Daoy (cell line): ENCODE data around the gene FAM114A1. TPM values are rescaled to one million over a fixed set of nuclear protein-coding genes. Genes with fewer than 3 reads are reported as not detected.

Source experiments
- DNase-seq: peaks from one replicate; pipeline ENCODE4 v3.0.0-alpha.2; 2015; ENCODE audit warnings: low read depth
- total RNA-seq: library from RNA; depleted of rRNA; stranded (reverse); fragments of >200 nt; shearing (Covaris generic); gene quantifications from 2 replicates; pipeline ENCODE4 v1.2.3, GENCODE V29; 2014

FAM114A1 gene
- total RNA-seq, 1 experiment from 2014 or later: 37.1 TPM

DNA sequence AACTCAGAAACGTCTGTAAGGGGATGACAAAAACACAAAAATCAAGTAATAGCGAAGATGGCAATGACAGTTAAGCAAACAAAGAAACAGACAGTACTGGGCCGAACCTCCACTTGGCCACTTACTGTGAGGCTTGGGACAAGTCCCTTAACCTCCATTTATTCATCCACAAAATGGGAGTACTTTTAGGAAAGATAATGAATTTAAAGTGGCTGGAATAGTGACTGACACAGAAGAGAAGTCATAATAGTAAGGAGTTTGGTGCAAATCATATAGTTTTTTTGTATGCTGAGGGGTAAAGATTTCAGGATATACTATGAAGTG lies 9.5 kb upstream of the FAM114A1 start:
- DNase-seq: no peak

DNA sequence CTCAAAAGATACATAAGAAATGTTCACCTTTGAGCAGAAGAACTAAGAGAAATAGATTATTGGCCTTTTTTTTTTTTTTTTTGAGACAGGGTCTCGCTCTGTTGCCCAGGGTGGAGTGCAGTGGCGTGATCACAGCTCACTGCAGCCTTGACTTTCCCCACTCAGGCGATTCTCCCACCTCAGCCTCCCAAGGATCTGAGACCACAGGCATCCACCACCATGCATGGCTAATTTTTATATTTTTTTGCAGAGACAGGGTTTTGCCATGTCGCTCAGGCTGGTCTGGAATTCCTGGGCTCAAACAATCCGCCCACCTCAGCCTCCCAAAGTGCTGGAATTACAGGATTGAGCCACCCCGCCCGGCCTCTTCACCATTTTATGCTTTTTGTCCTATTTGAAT lies 8.1 kb upstream of the FAM114A1 start:
- no peak for DNase-seq

DNA sequence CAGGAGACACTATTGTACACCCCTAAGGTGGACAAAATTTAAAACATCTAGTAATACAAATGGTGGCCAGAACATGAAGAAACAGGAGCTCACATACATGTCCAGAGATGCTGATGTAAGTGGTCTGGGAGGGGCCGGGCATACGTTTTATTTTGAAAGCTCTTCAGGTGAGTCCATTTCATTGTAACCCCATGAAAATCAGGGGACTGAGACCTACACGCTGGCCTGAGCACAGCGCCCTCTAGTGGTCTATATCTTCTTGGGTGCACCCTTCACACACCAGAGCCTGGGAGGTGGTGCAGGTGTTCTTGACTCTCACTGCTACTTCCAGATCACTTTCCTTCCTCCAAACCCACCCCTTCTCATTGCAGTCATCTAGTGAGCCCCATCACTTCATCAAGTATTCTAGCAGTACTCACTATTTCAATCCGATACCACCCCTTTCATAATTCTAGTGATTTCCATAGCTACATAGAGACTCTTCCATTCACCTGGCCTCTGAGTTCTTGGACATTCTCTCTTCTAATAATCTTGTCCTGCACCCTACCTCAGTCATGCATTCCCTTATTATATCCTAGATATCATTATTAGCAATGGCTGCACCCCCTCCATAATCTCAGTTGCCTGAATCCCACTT lies 6.7 kb upstream of the FAM114A1 start:
- DNase-seq: peak; percentile 54

DNA sequence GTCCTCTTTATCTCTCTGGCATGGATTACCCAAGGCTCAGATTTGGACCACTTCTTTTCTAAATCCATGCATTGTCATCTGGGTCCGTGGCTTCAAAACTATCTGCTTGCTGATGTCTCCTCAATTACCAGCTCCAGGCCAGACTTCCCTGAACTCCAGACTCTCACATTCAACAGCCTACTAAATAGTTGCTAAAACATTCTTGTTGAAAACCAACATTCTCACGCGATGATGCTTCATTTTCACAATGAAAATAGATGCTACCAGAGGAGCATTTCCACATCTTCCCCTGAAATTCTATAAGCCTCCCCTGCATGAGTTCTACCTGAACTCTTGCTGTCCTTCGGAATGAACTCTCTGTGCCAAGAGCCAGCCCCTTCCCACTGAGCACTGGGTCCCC lies 5.8 kb upstream of the FAM114A1 start:
- no peak for DNase-seq

DNA sequence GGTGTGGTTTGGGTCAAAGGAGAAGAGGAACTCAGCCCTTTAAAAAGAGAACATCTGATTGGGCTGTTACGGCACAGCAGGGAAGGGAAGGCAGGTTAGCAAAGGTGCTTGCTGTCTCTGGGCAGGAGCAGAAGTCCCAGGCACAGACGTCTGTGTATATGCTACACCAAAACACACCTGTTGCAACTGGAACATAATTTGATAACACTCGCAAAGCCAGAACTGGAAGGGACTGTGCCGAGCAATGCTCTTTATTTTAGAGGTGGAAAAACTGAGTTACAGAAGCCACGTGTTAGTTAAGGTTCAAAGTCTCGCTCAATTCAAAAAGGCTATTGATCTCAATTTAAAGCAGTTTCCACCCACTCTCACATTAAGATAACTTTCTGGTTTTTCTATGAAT lies 2.2 kb upstream of the FAM114A1 start:
- DNase-seq: no peak

DNA sequence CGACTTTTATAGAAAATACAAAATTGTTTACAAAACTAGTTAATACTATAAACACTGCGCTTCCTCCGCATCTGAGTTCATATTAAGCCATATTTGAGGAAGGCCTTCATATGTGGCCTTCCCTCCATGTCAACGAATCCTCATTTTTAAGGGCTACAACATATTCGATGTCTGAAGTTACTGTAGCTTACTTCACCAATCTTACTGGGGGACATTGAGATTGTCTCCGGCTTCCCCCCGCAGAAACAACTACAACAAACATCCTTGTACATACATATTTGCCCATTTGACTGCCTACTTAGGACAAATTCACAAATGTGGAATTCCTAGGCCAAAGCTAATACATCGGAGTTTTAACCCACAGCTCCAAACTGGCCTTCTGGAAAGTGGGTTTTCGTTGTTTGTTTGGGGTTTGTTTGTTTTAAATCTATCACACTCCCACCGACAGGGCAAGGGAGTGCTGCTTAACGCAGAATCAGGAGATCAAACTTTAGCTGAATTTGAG lies 581 bp upstream of the FAM114A1 start:
- DNase-seq: no peak

DNA sequence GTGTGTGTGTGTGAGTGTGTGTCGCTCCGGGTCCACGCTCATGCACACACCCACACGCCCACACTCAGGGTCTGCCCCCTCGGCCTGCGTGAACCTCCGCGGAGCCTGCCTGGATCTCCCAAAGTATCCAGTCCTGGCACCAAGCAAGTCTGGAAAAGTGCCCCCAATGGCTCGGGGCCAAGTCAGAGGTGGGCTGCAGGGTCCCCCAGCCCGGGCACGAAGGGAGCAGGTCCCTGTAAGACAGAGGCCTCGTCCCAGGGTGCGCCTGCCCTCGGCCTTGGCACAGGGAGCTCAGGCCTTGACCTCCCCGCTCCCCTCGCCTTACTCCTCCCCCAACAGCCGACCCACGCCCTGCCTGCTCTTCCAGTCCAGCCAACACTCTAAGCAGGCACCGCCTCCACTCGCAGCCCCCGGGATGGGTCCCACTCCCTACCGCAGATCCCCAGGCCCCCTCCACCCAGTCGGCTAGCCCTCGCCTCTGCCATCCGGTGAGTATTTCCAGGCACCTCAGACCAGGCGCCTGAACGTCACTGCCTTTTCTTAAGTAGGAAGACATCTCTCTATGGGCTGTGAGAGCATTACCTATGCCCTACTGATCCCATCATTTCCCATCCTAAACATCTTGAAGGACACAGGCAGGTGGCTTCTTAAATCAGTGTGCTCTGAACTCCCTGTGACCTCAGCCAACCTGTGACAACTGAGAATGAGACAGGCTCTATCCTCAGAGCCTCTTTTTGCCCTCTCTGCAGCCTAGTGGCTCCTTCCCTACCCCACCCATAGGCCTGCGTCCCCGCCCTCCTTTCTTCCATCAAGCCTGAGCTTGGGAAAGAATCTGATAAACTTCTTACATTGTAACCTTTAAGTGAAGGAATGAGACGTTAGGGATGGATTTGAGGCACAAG lies 704 bp downstream of the FAM114A1 start:
- peak; percentile 27 for DNase-seq

DNA sequence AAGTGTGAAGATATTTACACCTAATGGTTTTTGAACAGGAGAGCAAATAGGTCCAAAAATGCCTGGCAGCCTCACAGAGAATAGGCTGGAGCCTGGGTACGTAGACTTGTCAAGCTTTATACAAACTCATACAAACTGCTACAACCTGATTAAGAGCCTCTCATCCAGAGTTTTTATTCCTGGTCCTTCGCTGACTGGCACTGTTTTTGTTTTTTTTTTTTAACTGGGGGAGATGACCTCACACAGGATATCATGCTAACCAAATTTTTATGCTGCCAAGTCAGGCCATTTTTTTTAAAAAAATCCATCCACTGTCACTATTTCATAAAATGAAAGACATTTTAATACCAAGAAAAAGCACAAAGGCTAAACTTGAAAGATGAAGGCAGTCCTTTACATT lies 1.9 kb downstream of the FAM114A1 start:
- no peak for DNase-seq

DNA sequence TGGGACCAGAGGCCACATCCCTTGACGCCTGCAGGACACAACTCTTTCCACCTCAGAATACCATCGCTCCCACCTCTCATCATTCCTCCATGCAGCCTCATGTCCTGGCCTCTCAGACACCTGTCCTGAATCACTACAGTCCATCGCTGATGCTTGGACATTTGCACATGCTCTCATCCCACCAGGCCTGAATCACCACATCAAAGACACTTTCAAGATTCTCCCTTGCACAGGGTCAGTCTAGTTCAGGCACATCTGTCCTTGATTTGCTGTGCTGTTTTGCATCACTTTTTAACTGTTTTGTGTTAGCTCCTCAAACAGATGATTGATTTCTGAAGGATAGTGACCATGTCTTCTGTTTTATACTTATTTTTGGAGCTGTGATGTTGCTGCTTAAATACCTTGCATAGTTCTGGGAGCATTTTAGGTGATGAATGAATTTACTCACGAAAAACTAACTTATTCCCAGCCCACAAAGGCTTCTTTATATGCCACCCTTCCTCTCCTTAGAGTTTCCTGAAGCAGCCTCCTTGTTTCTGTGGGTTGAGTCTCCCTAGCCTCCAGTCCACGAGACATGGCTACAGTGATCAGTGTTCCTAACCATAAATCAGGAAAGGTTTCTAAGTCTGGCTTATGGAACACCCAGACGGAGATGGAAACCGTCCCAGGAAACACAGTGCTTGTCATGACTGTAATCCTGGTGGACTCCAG lies 2.6 kb downstream of the FAM114A1 start:
- no peak for DNase-seq

DNA sequence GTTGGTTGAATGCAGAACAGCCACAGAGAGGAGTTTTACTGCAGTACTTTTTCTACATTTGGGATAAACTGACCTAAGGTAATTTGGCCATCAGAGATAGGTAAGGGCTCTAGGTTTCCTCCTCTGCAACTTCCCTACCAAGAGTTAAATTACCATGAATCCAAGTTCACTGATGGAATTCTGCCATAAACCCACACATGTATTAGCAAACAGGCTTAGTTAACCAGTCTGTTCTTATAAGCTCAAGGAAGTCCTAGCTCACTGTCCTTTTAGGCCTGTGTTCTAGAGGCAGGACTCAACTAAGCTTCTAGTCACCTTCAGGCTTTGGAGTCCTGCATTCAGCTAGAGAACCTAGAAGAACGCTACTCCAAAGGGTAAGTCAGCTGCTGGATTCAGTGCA lies 4.0 kb downstream of the FAM114A1 start:
- DNase-seq: no peak

DNA sequence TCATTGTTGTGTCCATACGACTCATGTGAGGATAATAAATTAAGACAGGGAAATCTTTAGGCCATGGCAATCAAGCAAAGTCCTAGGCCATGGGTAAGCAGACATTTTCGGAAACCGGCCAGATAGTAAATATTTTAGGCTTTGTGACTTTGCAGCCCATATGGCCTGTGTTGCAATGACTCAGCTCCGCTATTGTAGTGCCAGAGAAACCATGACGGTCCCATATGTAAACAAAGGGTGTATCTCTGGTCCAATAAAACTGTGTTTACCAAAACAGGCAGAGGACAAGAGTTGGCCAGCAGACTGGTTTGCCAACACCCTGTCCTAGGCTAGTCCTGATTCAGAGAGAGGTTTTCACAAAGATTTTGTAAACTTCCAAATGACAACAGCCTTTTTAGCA lies 5.0 kb downstream of the FAM114A1 start:
- no peak for DNase-seq

DNA sequence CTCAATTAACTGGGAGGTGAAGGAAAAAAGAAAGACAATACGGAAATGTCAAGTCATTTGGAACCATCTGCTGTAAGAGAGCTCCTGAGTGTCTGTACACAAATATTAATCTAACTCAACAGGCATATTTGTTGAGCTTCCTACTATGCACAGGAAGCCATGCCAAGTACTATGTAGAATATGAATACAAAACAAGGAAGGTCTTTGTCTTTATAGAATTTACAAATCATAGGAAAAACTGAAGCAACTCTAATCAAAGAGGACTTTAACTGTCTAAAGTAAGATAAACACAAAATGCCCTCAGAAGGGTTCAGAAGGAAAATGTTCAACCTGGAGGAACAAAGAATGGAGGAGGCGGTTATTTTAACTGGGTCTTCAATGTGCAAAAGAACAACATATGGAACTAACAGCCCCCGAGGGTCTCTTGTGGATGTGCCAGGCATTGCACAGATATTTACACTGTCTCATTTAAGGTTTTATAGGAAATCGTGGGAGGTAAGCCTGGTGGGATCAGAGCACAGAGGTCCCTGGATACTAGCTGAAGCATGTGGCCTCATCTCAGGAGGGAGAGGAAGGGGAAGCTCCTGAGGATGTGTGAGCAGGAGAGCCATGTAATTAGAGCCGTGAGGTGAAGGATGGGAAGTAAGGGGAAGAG lies 5.8 kb downstream of the FAM114A1 start:
- DNase-seq: no peak

DNA sequence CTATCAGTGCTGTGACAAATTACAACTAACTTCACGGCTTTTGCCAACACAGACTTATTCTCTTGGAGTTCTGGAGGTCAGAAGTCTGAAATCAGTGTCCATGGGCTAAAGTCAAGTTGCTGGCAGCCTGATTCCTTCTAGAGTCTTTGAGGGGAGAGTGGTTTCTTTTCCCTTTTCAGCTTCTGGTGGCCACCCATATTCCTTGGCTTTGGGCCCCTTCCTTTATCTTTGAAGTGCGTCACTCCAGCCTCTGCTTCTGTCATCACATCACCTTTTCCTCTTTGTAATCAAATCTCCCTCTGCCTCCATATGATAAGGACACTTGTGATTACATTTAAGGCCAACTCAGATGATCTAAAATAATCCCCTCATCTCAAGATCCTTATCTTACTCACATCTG lies 9.0 kb downstream of the FAM114A1 start:
- no peak for DNase-seq

DNA sequence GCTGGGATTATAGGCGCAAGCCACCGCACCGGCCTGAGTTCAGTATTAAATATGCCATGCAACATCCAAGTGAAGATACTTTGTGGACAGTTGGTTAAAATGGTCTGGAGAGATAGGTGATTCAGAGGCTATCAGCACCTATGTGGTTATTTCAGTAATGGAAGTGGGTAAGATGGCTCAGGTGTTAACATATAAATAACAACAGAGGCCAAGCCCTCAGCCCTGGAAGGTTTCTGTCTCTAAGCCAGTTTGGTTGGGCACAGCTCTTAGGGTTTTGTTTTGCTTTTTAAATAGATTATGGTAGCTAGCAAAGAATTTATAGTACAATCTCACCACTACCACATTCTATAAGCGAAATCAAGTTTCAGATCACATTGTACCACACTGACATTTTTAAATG lies 16.6 kb downstream of the FAM114A1 start:
- no peak for DNase-seq

DNA sequence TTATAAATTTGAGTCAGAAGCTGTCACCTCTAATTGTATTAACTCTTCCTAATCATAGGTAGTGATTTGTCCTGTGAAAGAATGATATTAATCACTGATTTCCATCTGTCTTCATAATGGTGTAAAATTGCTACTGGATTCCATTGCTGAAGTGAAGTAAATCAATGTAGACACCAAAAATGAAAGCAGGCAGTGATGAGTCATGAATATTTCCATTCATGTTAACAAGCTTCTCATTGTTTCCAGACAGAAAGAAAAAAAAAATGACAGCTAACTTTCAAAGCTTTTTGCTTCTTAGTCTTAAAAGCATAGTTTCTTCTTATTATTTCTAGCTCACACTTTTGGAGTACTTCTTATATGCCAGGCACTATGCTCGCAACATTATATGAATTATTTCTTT lies 21.5 kb downstream of the FAM114A1 start:
- peak; percentile 55 for DNase-seq

DNA sequence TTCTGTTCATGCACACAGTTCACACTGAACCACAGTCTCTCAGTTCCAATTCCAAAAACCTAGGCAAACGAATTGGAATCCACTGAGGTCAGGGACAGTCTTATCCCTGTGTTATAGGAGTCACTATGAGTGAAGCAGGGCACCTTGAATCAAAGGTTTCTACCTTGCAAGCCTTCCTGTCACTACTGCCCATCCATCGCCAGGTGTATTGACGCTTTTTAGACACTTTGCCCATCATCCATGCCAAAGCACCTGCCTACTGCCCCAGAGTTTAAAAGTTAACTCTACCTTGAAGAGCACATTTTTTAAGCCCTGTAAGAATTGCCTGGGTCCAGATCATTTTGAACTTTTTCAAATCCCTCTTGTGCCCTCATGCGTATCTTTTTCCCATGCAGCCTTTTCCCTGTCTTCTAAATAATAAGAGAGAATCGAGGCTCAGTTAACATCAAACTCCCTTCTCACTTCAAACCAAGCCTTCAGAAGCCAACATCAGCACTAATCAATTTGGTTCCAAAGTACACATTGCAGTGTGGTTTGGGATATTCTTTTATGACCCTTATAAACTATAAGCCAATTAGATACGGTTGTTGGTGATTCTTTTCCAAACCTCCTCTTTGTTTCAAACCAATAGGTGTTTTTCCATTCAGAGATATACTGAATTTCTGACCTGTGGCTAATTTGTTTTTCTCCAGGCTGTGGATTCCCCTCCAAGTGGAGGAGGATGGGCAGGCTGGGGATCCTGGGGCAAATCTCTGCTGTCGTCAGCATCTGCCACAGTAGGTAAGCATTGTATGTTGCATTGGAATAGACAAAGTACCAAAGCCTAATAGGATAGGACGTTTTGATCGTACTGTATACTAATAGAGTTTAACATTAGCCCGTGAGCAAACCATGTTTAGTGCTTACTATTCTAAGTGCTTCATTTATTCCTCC lies 23.7 kb downstream of the FAM114A1 start:
- no peak for DNase-seq

DNA sequence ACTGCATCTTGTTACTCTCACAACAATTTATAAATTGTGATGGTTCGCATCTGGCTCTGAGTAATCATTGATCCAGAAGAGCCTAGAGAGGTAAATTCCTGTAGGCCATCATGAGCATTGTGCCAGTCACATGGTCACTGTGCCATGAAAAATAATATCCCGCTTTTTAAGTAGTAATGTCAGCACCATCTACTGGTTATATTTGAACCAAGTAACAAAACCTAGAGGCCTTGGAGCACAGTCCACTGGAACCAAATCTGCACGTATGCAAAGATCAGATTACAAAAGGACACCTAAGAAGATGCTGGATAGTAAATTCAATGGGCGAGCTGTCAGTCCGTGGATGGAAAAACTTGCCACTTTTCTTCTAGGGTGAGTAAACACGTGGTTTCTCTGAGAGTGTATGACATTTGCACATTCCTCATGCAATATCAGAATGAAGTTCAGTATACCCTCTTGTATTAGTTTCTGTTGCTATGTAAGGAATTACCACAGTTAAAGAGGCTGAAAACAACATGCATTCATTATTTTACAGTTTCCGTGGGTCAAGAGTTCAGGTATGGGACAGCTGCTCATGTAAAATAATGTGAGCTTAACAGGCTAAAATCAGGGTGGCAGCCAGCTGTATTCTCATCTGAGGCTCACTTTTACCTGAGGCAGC lies 26.8 kb downstream of the FAM114A1 start:
- no peak for DNase-seq

DNA sequence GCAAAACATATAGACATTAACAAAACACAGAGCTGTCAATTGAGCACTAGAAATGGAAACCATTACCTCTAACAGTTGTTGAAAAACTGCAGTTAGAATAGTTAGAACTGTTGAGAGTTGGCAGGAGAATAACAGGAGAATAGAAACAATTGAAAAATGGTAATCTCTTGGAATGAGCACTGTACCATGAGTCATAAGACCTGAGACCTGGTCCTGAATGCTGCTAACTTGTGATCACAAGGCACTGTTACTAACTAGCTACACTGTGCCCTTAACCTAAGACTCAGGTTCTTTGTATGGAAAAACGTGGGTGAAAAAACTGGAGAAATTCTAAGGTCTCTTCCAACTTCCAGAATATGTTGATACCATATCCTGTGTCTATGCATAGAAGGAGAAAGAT lies 29.3 kb downstream of the FAM114A1 start:
- DNase-seq: no peak

DNA sequence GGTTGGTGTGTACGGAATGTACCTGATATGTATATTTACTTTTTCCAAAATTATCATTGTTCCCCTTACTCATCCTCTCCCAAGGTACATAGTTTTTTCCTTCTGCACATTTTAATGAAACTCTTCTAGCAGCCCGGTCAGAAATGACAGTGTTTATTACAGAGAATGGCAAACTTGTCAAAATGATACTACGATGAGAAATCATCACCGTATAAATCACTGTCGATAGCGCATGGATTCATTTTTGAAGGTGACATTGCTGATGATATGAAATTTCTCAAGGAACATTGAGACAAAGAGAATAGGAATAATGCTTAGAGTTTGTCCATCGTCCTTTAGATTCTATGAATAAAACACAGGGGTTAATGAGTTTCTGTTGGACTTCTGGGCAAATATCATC lies 30.6 kb downstream of the FAM114A1 start:
- no peak for DNase-seq

DNA sequence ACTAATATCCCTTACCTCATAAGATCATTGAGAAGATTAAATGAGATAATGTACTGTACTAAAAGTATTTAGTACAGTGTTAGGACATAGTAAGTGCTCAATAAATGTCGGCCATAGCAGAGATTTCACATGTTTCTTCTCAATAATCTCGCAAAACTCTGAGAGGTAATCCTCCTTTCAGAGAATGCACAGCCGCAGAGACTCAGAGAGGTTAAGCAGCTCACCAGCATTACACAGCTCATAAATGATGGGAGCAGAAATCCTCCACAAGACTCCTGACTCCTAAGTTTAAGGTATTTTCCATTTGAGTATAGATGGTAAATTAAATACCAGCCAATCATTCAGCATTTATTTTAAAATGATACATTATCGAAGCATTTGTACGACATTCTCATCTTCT lies 34.6 kb downstream of the FAM114A1 start:
- no peak for DNase-seq

DNA sequence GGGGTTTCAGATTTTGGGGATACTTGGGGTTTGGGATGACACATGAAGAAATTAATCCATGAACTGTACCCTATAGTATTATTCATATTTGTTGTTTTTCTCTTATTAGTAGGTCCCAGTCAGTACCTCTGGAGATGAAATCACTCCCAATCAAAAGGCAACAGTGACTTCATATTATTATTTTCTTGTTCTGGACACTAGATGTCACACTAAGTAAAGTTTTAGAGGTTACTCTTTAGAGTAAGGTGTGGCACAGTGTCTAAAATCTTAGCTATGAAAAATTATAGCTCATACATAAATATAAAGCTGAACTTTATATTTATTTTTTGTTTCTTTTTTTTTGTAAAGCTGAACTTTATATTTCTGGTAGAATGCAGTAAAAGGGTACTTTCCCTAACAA lies 35.1 kb downstream of the FAM114A1 start:
- no peak for DNase-seq
